T-helper 17 cell (primary cell): Measurements from ENCODE around the gene WNT7A. TPM values are rescaled to one million over a fixed set of nuclear protein-coding genes. Genes with fewer than 3 reads are reported as not detected.
"Not testable (repeated sequence)": the region's sequence is repeated elsewhere in the genome, so short reads cannot be mapped to it uniquely, and the experiment has no call there.

ENCODE experiments used
- ATAC-seq: fragments of 150-1000 bp; cut with Tn5 transposase; 2 replicates; pipeline ENCODE4 v1.10.0; 2021; ENCODE audit warnings: mild to moderate bottlenecking, moderate library complexity
- DNase-seq, 3 donors: peaks; one replicate each; pipeline versions ENCODE4 v3.0.0 to v3.0.0-alpha.2; 2020 to 2021
- H3K9me3 ChIP-seq: one replicate; pipeline ENCODE4 v1.7.0; 2013; ENCODE audit warnings: low read length, mild to moderate bottlenecking; ENCODE audit not compliant: control insufficient read depth, poor library complexity, severe bottlenecking
- H3K27ac Mint-ChIP-seq: one replicate; pipeline ENCODE4 v1.8.0; 2022; ENCODE audit warnings: mild to moderate bottlenecking, moderate library complexity, mixed read lengths
- H3K27me3 Mint-ChIP-seq: one replicate; pipeline ENCODE4 v1.8.0; 2022; ENCODE audit warnings: mixed read lengths
- H3K36me3 Mint-ChIP-seq: one replicate; pipeline ENCODE4 v1.8.0; 2022; ENCODE audit warnings: low read depth, mixed read lengths
- H3K4me1 Mint-ChIP-seq: one replicate; pipeline ENCODE4 v1.8.0; 2022; ENCODE audit warnings: mild to moderate bottlenecking, mixed read lengths
- H3K4me3 Mint-ChIP-seq: one replicate; pipeline ENCODE4 v1.8.0; 2022; ENCODE audit warnings: mild to moderate bottlenecking, moderate library complexity, mixed read lengths
- total RNA-seq, 4 donors: library from RNA in 2 of 4; stranded (reverse) in 2 of 4; gene quantifications; one replicate each; pipeline ENCODE4 v1.2.3 and lab custom pipeline; 2022 to 2026

Gene WNT7A
- total RNA-seq, 2 donors from 2014 or later, result 10.1 to 14.5 TPM

GRCh38 chr3:13866041-13866965, 13.6 kb downstream of the WNT7A start:
- Mint-ChIP-seq H3K27ac (peak overlapping the region; percentile 90), H3K36me3 (peaks cover 4% of the 10 kb centered on the region), H3K4me3 (peak overlapping the region; percentile 81), H3K27me3 (no peaks in the 10 kb centered on the region), H3K4me1 (peaks cover 64% of the 10 kb centered on the region)
- DNase-seq, result peak in 2 of 3 donors; percentile 42 to 44
- H3K9me3 ChIP-seq, result no peaks in the 10 kb centered on the region
- ATAC-seq, result peak; percentile 89

- Mint-ChIP-seq H3K36me3 (peaks cover 6% of the 10 kb centered on the region), H3K27me3 (no peaks in the 10 kb centered on the region), H3K4me3 (peak overlapping the region; percentile 53), H3K27ac (peak overlapping the region; percentile 90), H3K4me1 (peaks cover 66% of the 10 kb centered on the region)
- no peaks in the 10 kb centered on the region for H3K9me3 ChIP-seq
- DNase-seq, result no peak
- no peak for ATAC-seq
These were observed 14.3 kb downstream of the WNT7A start for GRCh38 chr3:13865581-13865980.

GRCh38 chr3:13865106-13865505, 14.8 kb downstream of the WNT7A start:
- H3K27ac Mint-ChIP-seq, result peak overlapping the region; percentile 90
- H3K36me3 Mint-ChIP-seq, result peaks cover 6% of the 10 kb centered on the region
- peaks cover 66% of the 10 kb centered on the region for H3K4me1 Mint-ChIP-seq
- H3K27me3 Mint-ChIP-seq, result no peaks in the 10 kb centered on the region
- H3K4me3 Mint-ChIP-seq, result peak overlapping the region; percentile 53
- ATAC-seq, result no peak
- H3K9me3 ChIP-seq, result no peaks in the 10 kb centered on the region
- no peak for DNase-seq

DNA sequence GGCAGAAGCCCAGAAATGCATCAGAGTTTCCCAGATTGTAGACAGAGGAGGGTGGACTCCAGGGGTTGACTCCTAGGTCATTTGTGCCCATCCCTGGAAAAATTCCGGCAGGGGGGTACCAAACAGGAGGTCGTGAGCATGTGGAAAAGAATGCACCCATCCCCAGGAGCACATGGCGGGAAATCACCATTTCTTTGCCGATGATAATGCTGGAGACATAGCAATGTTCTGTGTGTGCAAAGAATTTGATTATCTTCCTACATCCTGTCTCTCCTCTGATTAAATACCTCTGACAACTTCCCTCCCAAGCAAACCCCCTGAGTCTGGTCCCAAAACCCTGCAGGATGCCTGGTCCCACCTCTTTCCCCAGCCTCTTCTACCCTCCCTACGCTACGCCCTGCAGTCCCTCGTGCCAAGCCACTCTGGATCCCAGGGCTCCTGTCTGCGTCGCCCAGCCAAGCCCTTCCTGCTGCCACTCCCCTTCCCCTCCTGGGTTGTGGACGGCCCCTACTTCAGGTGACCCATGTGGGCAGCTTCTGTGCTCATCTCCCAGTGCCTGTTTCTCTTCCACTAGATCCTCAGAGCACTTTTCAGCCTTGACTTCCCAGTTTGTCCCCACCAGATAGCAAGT, 15.8 kb downstream of the WNT7A start:
- H3K27ac Mint-ChIP-seq, result peak overlapping the region; percentile 90
- H3K9me3 ChIP-seq, result no peaks in the 10 kb centered on the region
- ATAC-seq, result no peak
- peaks cover 6% of the 10 kb centered on the region for H3K36me3 Mint-ChIP-seq
- H3K27me3 Mint-ChIP-seq, result no peaks in the 10 kb centered on the region
- DNase-seq, result no peak
- peaks cover 56% of the 10 kb centered on the region for H3K4me1 Mint-ChIP-seq
- peak overlapping the region; percentile 47 for H3K4me3 Mint-ChIP-seq

DNA sequence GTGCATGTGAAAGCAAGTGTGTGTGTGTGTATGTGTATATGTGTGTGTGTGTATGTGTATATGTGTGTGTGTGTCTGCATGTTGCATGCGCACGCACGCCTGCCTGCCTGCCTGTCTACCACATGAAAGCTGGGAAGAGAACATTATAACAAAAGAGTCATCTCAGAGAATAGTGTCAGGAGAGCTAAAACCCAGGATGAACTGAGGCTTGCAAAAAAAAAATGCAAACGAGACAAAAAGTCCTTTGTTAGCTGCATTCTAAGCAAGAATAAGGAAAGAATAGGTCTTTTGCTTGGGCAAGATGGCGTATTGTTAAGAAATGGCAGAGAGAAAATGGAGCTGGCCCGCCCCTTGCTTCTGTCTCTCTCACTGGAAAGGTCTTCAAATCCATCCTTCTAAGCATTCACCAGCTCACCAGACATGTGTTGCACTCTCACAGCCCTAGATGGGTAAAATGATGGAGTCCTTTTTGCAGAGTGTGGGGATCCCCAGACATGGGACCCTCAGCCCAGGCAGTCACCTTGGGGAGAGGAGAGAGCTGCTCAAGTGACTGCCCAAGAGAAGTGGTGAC, 16.4 kb downstream of the WNT7A start:
- Mint-ChIP-seq H3K4me1 (peaks cover 50% of the 10 kb centered on the region), H3K27ac (peak overlapping the region; percentile 90), H3K27me3 (no peaks in the 10 kb centered on the region), H3K36me3 (peaks cover 6% of the 10 kb centered on the region), H3K4me3 (no peak overlapping the region)
- ATAC-seq (no peak), DNase-seq (no peak)
- H3K9me3 ChIP-seq, result no peaks in the 10 kb centered on the region

DNA sequence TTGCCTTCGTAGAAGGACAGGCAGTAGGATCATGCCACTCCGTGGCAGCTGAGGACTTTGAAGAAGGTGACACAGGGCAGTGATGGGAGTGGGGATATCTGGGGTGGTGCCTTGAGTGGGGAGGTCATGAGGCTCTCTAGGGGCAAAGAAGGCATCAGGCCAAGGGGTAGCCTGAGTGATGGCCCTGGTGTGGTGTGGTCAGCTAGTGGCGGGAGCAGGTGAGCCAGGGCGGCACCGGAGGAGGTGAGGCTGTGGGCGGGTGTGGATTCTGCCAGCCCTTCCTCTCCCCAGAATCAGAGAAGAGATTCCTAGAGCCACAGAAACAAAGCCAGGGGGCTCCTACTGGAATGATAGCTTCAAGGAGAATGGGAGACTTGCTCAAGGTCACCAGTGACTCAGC, 18.4 kb downstream of the WNT7A start:
- no peak overlapping the region for H3K4me3 Mint-ChIP-seq
- DNase-seq (no peak), ATAC-seq (no peak)
- peaks cover 39% of the 10 kb centered on the region for H3K4me1 Mint-ChIP-seq
- peaks cover 3% of the 10 kb centered on the region for H3K36me3 Mint-ChIP-seq
- peak overlapping the region; percentile 63 for H3K27ac Mint-ChIP-seq
- H3K9me3 ChIP-seq, result no peaks in the 10 kb centered on the region
- H3K27me3 Mint-ChIP-seq, result no peaks in the 10 kb centered on the region

GRCh38 chr3:13860001-13860400, 19.9 kb downstream of the WNT7A start:
- H3K36me3 Mint-ChIP-seq, result peaks cover 3% of the 10 kb centered on the region
- DNase-seq, result no peak
- ATAC-seq, result no peak
- no peaks in the 10 kb centered on the region for H3K27me3 Mint-ChIP-seq
- H3K9me3 ChIP-seq, result no peaks in the 10 kb centered on the region
- peaks cover 25% of the 10 kb centered on the region for H3K4me1 Mint-ChIP-seq
- no peak overlapping the region for H3K27ac Mint-ChIP-seq
- H3K4me3 Mint-ChIP-seq, result no peak overlapping the region

GRCh38 chr3:13858768-13859520, 20.9 kb downstream of the WNT7A start:
- H3K9me3 ChIP-seq, result no peaks in the 10 kb centered on the region
- Mint-ChIP-seq H3K4me3 (no peak overlapping the region), H3K4me1 (peaks cover 21% of the 10 kb centered on the region), H3K27me3 (no peaks in the 10 kb centered on the region), H3K27ac (no peak overlapping the region), H3K36me3 (peaks cover 3% of the 10 kb centered on the region)
- no peak for ATAC-seq
- DNase-seq, result no peak

- Mint-ChIP-seq H3K4me3 (no peak overlapping the region), H3K36me3 (peaks cover 3% of the 10 kb centered on the region), H3K27ac (no peak overlapping the region), H3K27me3 (no peaks in the 10 kb centered on the region), H3K4me1 (peaks cover 16% of the 10 kb centered on the region)
- no peaks in the 10 kb centered on the region for H3K9me3 ChIP-seq
- ATAC-seq, result no peak
- no peak for DNase-seq
These were observed 22.0 kb downstream of the WNT7A start for GRCh38 chr3:13857702-13858380.

- not testable (repeated sequence) for H3K4me3 Mint-ChIP-seq, H3K9me3 ChIP-seq, ATAC-seq, DNase-seq, H3K36me3 Mint-ChIP-seq, H3K27me3 Mint-ChIP-seq
- Mint-ChIP-seq H3K27ac (peak overlapping the region; percentile 62), H3K4me1 (peaks cover 19% of the 10 kb centered on the region)
These were observed 23.2 kb downstream of the WNT7A start for GRCh38 chr3:13856628-13857027.

GRCh38 chr3:13856006-13856405, 23.9 kb downstream of the WNT7A start:
- H3K9me3 ChIP-seq, result no peaks in the 10 kb centered on the region
- peak overlapping the region; percentile 62 for H3K27ac Mint-ChIP-seq
- peaks cover 22% of the 10 kb centered on the region for H3K4me1 Mint-ChIP-seq
- ATAC-seq (no peak), DNase-seq (no peak)
- H3K4me3 Mint-ChIP-seq, result no peak overlapping the region
- peaks cover under 1% of the 10 kb centered on the region for H3K36me3 Mint-ChIP-seq
- no peaks in the 10 kb centered on the region for H3K27me3 Mint-ChIP-seq

DNA sequence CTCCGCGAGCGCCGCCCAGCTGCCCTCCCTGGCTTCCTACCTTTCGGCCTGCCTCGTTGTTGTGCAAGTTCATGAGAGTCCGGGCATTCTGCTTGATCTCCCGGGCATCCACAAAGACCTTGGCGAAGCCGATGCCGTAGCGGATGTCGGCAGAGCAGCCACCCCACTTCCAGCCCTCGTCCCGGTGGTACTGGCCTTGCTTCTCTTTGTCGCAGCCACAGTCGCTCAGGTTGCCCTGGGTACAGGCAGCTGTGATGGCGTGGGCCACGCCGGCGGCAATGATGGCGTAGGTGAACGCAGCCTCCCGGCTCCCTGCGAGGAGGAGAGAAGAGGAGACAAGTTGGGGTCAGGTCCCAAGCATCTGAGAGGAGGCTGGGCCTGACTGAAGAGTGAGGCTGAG, 25.4 kb downstream of the WNT7A start:
- no peaks in the 10 kb centered on the region for H3K27me3 Mint-ChIP-seq
- DNase-seq (no peak), ATAC-seq (no peak)
- H3K4me1 Mint-ChIP-seq, result peaks cover 26% of the 10 kb centered on the region
- H3K36me3 Mint-ChIP-seq, result peaks cover 5% of the 10 kb centered on the region
- H3K27ac Mint-ChIP-seq, result no peak overlapping the region
- no peaks in the 10 kb centered on the region for H3K9me3 ChIP-seq
- no peak overlapping the region for H3K4me3 Mint-ChIP-seq
